Vagina (tissue), 2 donors: ENCODE data around the gene PHAF1. TPM values are rescaled to one million over a fixed set of nuclear protein-coding genes. Genes with fewer than 3 reads are reported as not detected.
"Not testable (repeated sequence)": the region's sequence is repeated elsewhere in the genome, so short reads cannot be mapped to it uniquely, and the experiment has no call there.

Experiments used
- DNase-seq, 2 donors: peaks; one replicate each; pipeline ENCODE4 v3.0.0-alpha.2; 2017; ENCODE audit errors: extremely low spot score in 2 of 2
- H3K27ac ChIP-seq: fragments of 200-600 bp; sonication (generic); one replicate; pipeline ENCODE4 v1.5.1; 2019
- H3K27me3 ChIP-seq: fragments of 200-600 bp; sonication (generic); one replicate; pipeline ENCODE4 v1.5.1; 2019
- H3K36me3 ChIP-seq, 2 donors: fragments of 200-600 bp; sonication (generic); one replicate each; pipeline ENCODE4 v1.5.1; 2017 to 2019
- H3K4me1 ChIP-seq: fragments of 200-600 bp; sonication (generic); one replicate; pipeline ENCODE4 v1.5.1; 2019
- H3K4me3 ChIP-seq, 2 donors: fragments of 200-600 bp; sonication (generic); 1 replicate in 1 of 2; 2 replicates in 1 of 2; pipeline ENCODE4 v1.5.1; 2016 to 2019
- H3K9me3 ChIP-seq: fragments of 200-600 bp; sonication (generic); one replicate; pipeline ENCODE4 v1.5.1; 2019
- CTCF ChIP-seq, 3 experiments: fragments of 450-650 bp in 2 of 3; fragments of 200-600 bp in 1 of 3; sonication (generic) in 1 of 3; IDR thresholded peaks; one replicate each; pipeline ENCODE4 v1.5.1; 2017 to 2019; ENCODE audit warnings: antibody characterized with exemption in 3 of 3, mild to moderate bottlenecking in 2 of 3, moderate library complexity in 2 of 3
- POLR2A ChIP-seq, 2 donors: fragments of 450-650 bp; IDR thresholded peaks; one replicate each; pipeline ENCODE4 v1.6.1; 2017; ENCODE audit warnings: antibody characterized with exemption in 2 of 2, mild to moderate bottlenecking in 2 of 2, moderate library complexity in 2 of 2
- POLR2AphosphoS5 ChIP-seq, 2 donors: sonication (generic); formaldehyde crosslinking; IDR thresholded peaks; one replicate each; pipeline ENCODE4 v1.9.0; 2017; ENCODE audit warnings: antibody characterized with exemption in 2 of 2, mild to moderate bottlenecking in 2 of 2, low read depth in 1 of 2; ENCODE audit not compliant: insufficient read depth in 1 of 2
- intact Hi-C: fragments of 100-400 bp; cut with DNase I; formaldehyde crosslinking; loops from one replicate; pipeline ENCODE4 v1.15.1; 2023
- total RNA-seq: library from RNA; depleted of rRNA; stranded (reverse); fragments of >200 nt; gene quantifications from one replicate; pipeline ENCODE4 v1.2.3, GENCODE V29; 2016

The PHAF1 gene
- total RNA-seq, 1 donor from 2014 or later, result 23.3 TPM

DNA sequence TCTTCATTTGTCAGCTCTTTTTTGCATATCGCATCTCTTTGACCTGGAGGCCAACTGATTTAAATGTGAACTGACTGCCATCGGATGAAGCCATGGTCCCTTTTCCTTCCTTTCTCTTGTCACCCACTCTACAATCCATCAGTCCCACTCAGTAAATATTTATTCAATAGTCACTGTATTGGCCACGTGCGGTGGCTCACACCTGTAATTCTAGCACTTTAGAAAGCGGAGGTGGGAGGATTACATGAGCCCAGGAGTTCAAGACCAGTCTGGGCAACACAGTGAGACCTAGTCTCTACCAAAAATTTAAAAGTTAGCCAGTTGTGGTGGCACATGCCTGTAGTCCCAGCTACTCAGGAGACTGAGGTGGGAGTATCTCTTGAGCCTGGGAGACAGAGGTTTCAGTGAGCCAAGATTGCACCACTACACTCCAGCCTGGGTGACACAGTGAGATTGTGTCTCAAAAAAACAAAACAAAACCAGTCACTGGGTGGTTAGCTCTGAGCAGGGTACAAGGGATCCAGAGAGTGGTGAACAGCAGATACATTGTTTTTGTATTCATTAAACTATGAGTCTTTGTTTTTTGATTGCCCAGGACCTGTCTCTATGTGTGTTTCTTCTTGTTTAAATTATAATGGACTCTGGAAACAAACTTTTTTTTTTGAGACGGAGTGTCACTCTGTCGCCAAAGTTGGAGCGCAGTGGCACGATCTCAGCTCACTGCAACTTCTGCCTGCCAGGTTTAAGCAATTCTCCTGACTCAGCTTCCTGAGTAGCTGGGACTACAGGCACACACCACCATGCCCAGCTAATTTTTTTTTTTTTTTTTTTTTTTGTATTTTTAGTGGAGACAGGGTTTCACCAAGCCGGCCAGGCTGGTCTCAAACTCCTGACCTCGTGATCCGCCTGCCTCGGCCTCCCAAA lies 6.9 kb downstream of the PHAF1 start:
- Histone ChIP-seq H3K4me1 (peaks cover 22% of the 10 kb centered on the region), H3K27ac (no peak overlapping the region), H3K27me3 (no peaks in the 10 kb centered on the region), H3K4me3 (no peak overlapping the region), H3K9me3 (no peaks in the 10 kb centered on the region), H3K36me3 (peaks cover 0 to 18% of the 10 kb centered on the region in 2 donors)
- DNase-seq, result no peak
- intact Hi-C loops, result no loop called here
- no peak for TF ChIP-seq POLR2A (IDR thresholded peaks at IDR 0.05)
- no peak for TF ChIP-seq CTCF (IDR thresholded peaks at IDR 0.05)

DNA sequence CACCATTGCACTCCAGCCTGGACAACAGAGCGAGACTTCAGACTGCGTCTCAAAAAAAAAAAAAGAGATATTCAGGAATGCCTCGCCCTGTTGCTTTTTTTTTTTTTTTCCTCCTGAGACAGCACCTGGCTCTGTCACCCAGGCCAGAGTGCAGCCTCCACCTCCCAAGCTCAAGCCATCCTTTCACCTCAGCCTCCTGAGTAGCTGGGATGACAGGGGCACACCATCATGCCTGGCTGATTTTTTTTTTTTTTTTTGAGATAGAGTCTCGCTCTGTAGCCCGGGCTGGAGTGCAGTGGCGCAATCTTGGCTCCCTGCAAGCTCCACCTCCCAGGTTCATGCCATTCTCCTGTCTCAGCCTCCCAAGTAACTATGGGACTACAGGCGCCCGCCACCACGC lies 8.0 kb downstream of the PHAF1 start:
- Histone ChIP-seq H3K4me1 (peaks cover 13% of the 10 kb centered on the region), H3K4me3 (no peak overlapping the region), H3K36me3 (peaks cover 0 to 26% of the 10 kb centered on the region in 2 donors), H3K9me3 (no peaks in the 10 kb centered on the region), H3K27me3 (no peaks in the 10 kb centered on the region), H3K27ac (no peak overlapping the region)
- TF ChIP-seq POLR2A (IDR thresholded peaks at IDR 0.05) (no peak), POLR2AphosphoS5 (IDR thresholded peaks at IDR 0.05; ENCODE audit: insufficient read depth in 1 of 2, low read depth in 1 of 2) (no peak), CTCF (IDR thresholded peaks at IDR 0.05) (no peak)
- intact Hi-C loops, result no loop called here
- DNase-seq, result no peak

DNA sequence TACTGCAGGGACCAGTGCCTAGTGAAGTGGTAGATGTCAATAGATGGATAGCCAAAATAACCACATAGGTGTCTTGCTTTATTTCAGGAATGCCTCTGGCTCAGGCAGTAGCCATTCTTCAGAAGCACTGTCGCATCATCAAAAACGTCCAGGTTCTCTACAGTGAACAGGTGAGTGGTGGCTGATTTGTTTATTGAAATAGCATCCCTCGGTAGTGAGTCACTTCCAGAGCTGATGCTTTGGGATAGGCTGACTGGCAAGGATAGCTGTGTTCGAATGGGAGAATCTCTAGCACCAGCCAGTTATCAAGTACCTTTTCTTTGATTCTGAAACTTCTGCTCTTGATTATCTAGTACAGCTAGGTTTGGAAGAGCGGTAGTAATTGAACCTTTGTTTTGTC lies 10.3 kb downstream of the PHAF1 start:
- Histone ChIP-seq H3K4me3 (no peak overlapping the region), H3K27me3 (no peaks in the 10 kb centered on the region), H3K4me1 (no peaks in the 10 kb centered on the region), H3K27ac (no peak overlapping the region), H3K36me3 (peaks cover 0 to 42% of the 10 kb centered on the region in 2 donors), H3K9me3 (no peaks in the 10 kb centered on the region)
- no peak for DNase-seq
- TF ChIP-seq POLR2A (IDR thresholded peaks at IDR 0.05) (no peak), POLR2AphosphoS5 (IDR thresholded peaks at IDR 0.05; ENCODE audit: insufficient read depth in 1 of 2, low read depth in 1 of 2) (no peak)
- intact Hi-C loops, result no loop called here

DNA sequence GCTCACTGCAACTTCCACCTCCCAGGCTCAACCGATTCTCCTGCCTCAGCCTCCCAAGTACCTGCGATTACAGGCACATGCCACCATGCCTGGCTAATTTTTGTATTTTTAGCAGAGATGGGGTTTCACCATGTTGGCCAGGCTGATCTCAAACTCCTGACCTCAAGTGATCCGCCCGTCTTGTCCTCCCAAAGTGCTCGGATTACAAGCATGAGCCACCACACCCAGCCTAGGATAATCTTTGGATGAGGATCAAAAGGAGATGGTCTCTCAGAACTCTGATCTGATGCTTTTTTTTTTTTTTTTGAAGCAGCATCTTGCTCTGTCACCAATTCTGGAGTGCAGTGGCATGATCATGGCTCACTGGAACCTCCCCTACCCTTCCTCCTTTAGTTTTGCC lies 13.1 kb downstream of the PHAF1 start:
- not testable (repeated sequence) for H3K9me3 ChIP-seq

GRCh38 chr16:67128417-67128816 lies 18.7 kb downstream of the PHAF1 start:
- no peak for TF ChIP-seq POLR2AphosphoS5 (IDR thresholded peaks at IDR 0.05; ENCODE audit: insufficient read depth in 1 of 2, low read depth in 1 of 2)
- TF ChIP-seq CTCF (IDR thresholded peaks at IDR 0.05), result no peak
- TF ChIP-seq POLR2A (IDR thresholded peaks at IDR 0.05), result no peak
- Histone ChIP-seq H3K9me3 (no peaks in the 10 kb centered on the region), H3K27ac (no peak overlapping the region), H3K27me3 (no peaks in the 10 kb centered on the region), H3K4me3 (no peak overlapping the region), H3K36me3 (peaks cover 0 to 47% of the 10 kb centered on the region in 2 donors), H3K4me1 (no peaks in the 10 kb centered on the region)
- intact Hi-C loops, result no loop called here
- no peak for DNase-seq

More for the DNA sequence above, 13.1 kb downstream of the PHAF1 start:
- intact Hi-C loops, H3K27ac ChIP-seq, H3K4me1 ChIP-seq, H3K27me3 ChIP-seq, DNase-seq, H3K4me3 ChIP-seq: not testable (repeated sequence)
- H3K36me3 ChIP-seq, result peaks cover 0 to 57% of the 10 kb centered on the region in 2 donors

GRCh38 chr16:67128887-67129286 lies 19.1 kb downstream of the PHAF1 start:
- Histone ChIP-seq H3K4me3 (no peak overlapping the region), H3K27me3 (no peaks in the 10 kb centered on the region), H3K4me1 (no peaks in the 10 kb centered on the region), H3K36me3 (peaks cover 0 to 47% of the 10 kb centered on the region in 2 donors), H3K9me3 (no peaks in the 10 kb centered on the region), H3K27ac (no peak overlapping the region)
- intact Hi-C loops, result no loop called here
- DNase-seq, result no peak
- TF ChIP-seq POLR2AphosphoS5 (IDR thresholded peaks at IDR 0.05; ENCODE audit: insufficient read depth in 1 of 2, low read depth in 1 of 2) (no peak), POLR2A (IDR thresholded peaks at IDR 0.05) (no peak), CTCF (IDR thresholded peaks at IDR 0.05) (no peak)
